ENCODE measurements around the gene RUVBL2.
"Not testable (repeated sequence)": the region's sequence is repeated elsewhere in the genome, so short reads cannot be mapped to it uniquely, and the experiment has no call there.

The RUVBL2 gene

GRCh38 chr19:49016067-49016839 lies 22.6 kb downstream of the RUVBL2 start:
- in situ Hi-C loops (cut with MboI; ENCODE audit: low sequenced_read_pairs) = no loop called here

GRCh38 chr19:49017041-49017665 lies 23.5 kb downstream of the RUVBL2 start, which contains the start of gene LHB:
Gene LHB (minus strand): TSS chr19:49017091. CDS start chr19:49017081, 10 bp downstream.
- in situ Hi-C loops (cut with MboI; ENCODE audit: low sequenced_read_pairs) = no loop called here

- in situ Hi-C loops (cut with MboI; ENCODE audit: low sequenced_read_pairs) = no loop called here
Observed at GRCh38 chr19:49017666-49018351, 24.1 kb downstream of the RUVBL2 start.

DNA sequence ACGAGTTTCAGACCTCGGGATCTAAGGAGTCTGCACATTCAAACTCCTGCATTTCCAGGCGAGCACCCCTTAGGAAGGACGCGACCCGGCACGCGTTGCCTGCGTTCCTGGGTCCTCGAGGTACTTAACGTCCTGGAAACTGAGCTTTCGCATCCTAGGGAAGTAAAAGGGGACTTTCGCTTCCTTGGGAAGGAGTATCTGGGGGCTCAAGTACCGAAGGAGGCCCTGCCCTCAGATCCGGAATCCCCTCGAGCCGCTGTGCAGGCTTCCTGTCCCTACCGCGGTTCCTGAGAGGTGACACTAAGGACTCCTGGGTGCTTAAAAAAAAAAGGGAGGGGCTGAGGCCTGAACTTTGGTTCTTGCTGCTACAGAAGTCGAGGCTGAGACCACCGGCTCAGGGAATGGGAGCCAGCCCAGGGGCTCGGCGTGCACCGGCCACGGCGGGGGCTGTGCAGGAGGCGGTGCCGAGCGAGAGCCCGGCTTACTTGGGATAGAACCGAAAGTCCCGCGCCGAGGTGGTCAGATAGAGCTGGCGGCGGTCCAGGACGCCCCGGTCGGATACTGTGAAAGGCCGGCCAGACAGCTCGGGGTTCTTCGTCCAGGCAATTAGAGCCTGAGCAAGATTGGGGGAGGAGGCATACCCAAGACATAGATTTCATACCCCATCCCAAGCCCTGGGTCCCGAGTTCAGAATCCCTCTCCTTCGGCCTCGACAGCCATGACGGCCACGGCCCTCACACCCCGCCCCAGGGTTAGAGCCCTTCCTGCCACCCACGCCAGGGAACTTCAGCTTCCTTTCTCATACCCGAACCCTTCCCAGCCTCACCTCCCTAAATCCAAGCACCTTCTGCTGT lies 24.9 kb downstream of the RUVBL2 start:
- in situ Hi-C loops (cut with MboI; ENCODE audit: low sequenced_read_pairs) = not testable (repeated sequence)

- in situ Hi-C loops (cut with MboI; ENCODE audit: low sequenced_read_pairs) = no loop called here
Observed at GRCh38 chr19:49019242-49019932, 25.7 kb downstream of the RUVBL2 start.

GRCh38 chr19:49020342-49020741 lies 26.7 kb downstream of the RUVBL2 start:
- in situ Hi-C loops (cut with MboI; ENCODE audit: low sequenced_read_pairs) = no loop called here

GRCh38 chr19:49020931-49021895 lies 27.5 kb downstream of the RUVBL2 start:
- in situ Hi-C loops (cut with MboI; ENCODE audit: low sequenced_read_pairs) = no loop called here

DNA sequence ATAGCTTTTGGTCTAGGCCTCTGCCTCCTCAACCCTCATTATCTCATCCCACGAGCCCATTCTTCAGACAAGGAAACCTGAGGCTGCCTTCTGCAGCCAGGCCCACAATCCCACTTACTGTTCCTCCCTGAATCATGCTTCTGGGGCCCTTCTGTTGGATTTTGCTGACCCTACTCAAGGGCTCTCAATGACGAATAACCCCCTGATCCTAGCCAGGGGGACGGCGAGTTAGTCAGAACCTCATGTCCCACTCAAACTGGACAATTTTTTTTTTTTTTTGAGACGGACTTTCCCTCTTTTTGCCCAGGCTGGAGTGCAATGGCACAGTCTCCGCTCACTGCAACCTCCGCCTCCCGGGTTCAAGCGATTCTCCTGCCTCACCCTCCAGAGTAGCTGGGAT lies 28.4 kb downstream of the RUVBL2 start:
- in situ Hi-C loops (cut with MboI; ENCODE audit: low sequenced_read_pairs) = no loop called here

GRCh38 chr19:49024233-49024632 lies 30.5 kb downstream of the RUVBL2 start, which contains the start of gene CGB3:
Gene CGB3 (minus strand): TSS chr19:49024333. CDS start chr19:49023971, 362 bp downstream.
- in situ Hi-C loops (cut with MboI; ENCODE audit: low sequenced_read_pairs) = not testable (repeated sequence)

- in situ Hi-C loops (cut with MboI; ENCODE audit: low sequenced_read_pairs) = not testable (repeated sequence)
Observed at GRCh38 chr19:49025088-49025487, 31.4 kb downstream of the RUVBL2 start.

GRCh38 chr19:49025599-49025998 lies 31.9 kb downstream of the RUVBL2 start:
- in situ Hi-C loops (cut with MboI; ENCODE audit: low sequenced_read_pairs) = not testable (repeated sequence)

- in situ Hi-C loops (cut with MboI; ENCODE audit: low sequenced_read_pairs) = not testable (repeated sequence)
Observed at GRCh38 chr19:49028686-49029085, 35.0 kb downstream of the RUVBL2 start.

DNA sequence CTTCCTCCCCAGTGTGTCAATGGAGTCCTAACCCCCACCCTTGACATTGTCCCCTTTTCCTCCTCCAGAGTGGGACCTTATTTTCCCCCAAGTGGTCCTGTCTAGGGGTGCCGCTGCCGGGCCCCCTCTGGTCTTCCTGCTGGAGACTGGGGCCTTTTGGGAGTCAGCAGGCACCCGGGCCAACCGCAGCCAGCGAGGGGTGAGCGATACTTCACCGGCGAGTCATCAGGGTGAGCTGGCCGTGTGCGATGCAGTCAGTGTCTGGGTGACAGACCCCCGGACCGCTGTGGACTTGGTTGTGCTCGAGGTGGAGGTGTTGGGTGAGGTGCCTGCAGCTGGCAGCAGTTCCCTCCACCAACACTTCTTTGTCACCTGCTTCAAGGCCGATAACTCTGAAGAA lies 36.1 kb downstream of the RUVBL2 start:
- in situ Hi-C loops (cut with MboI; ENCODE audit: low sequenced_read_pairs) = not testable (repeated sequence)

GRCh38 chr19:49030323-49030722 lies 36.6 kb downstream of the RUVBL2 start:
- in situ Hi-C loops (cut with MboI; ENCODE audit: low sequenced_read_pairs) = not testable (repeated sequence)

- in situ Hi-C loops (cut with MboI; ENCODE audit: low sequenced_read_pairs) = not testable (repeated sequence)
Observed at GRCh38 chr19:49031642-49032301, 38.1 kb downstream of the RUVBL2 start, which contains the start of gene CGB2. Gene CGB2 (plus strand): TSS chr19:49031890. CDS start chr19:49032096, 206 bp downstream.

DNA sequence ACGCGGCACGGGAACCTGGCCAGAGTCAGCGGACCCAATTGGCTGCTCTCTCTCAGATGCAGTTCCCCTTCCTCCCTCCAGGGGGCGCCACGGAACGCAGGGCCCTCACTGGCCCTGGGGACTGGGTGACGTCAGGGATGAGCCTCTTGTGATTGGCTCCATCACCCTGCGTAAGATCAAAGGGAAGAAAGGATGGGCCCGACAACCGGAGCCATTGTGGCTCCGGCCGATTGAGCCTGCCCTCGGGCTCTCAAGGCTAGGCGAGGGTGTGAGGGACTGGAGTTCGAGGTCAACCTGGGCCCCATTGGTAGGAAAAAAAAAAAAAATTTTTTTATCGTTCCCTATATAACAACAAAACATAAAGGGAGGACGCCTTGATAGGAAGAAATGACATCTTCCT lies 43.1 kb downstream of the RUVBL2 start, which contains the start of gene CGB1:
Gene CGB1, minus strand, starts transcription at position 81 of the 400 bp plus-strand sequence. CDS start 184 bp downstream, outside the sequence.
- in situ Hi-C loops (cut with MboI; ENCODE audit: low sequenced_read_pairs) = not testable (repeated sequence)

- in situ Hi-C loops (cut with MboI; ENCODE audit: low sequenced_read_pairs) = not testable (repeated sequence)
Observed at GRCh38 chr19:49038111-49038510, 44.4 kb downstream of the RUVBL2 start.

Data from HL-60/S4 treated with retinoic acid at 250 ng/mL for 4 days and 3 days (cell line).